Psoas muscle (tissue), 8 donors: Measurements from ENCODE around the gene PHF10. TPM values are rescaled to one million over a fixed set of nuclear protein-coding genes. Genes with fewer than 3 reads are reported as not detected.

ENCODE experiments used
- ATAC-seq, 4 donors: fragments of 200-7000 bp; cut with Tn5 transposase; one replicate each; pipeline ENCODE4 v1.9.1; 2020; ENCODE audit warnings: moderate library complexity in 3 of 4, mild to moderate bottlenecking in 2 of 4
- DNase-seq, 2 donors: peaks; one replicate each; pipeline ENCODE4 v3.0.0-alpha.2; 2020
- H3K27ac ChIP-seq: fragments of 200-600 bp; one replicate; pipeline ENCODE4 v1.8.0; 2022
- H3K27me3 ChIP-seq, 3 donors: fragments of 200-600 bp in 1 of 3; one replicate each; pipeline versions ENCODE4 v1.6.1 to v1.8.0; 2013 to 2022; ENCODE audit warnings: low read length in 2 of 3, mild to moderate bottlenecking in 2 of 3, moderate library complexity in 1 of 3; ENCODE audit not compliant: insufficient read depth in 3 of 3
- H3K36me3 ChIP-seq, 2 donors: fragments of 200-600 bp in 1 of 2; one replicate each; pipeline versions ENCODE4 v1.6.1 to v1.8.0; 2013 to 2022; ENCODE audit warnings: low read depth in 1 of 2, mild to moderate bottlenecking in 1 of 2, moderate library complexity in 1 of 2; ENCODE audit not compliant: insufficient read depth in 1 of 2
- H3K4me1 ChIP-seq: fragments of 200-600 bp; one replicate; pipeline ENCODE4 v1.8.0; 2022
- H3K4me3 ChIP-seq: fragments of 200-600 bp; one replicate; pipeline ENCODE4 v1.8.0; 2022; ENCODE audit warnings: mild to moderate bottlenecking
- H3K9me3 ChIP-seq: fragments of 200-600 bp; one replicate; pipeline ENCODE4 v1.8.0; 2022
- CTCF ChIP-seq: fragments of 200-600 bp; IDR thresholded peaks from one replicate; pipeline ENCODE4 v1.8.0; 2022; ENCODE audit warnings: antibody characterized with exemption
- WGBS, 3 donors: extraction: QIAGEN DNeasy Blood & Tissue Kit; methylation state at CpG; one replicate each; pipeline versions ENCODE4 v1.1.6 to v1.1.7; 2013; 5-methylcytosine and 5-hydroxymethylcytosine counted together
- intact Hi-C, 2 donors: fragments of 100-400 bp; cut with DNase I; formaldehyde crosslinking; loops; one replicate each; pipeline versions ENCODE4 v1.11.0 to v1.14.2; 2022
- polyA plus RNA-seq, 3 donors: library from polyadenylated mRNA; stranded (reverse); fragments of 200-250 nt; gene quantifications; one replicate each; pipeline ENCODE4 v1.2.3, GENCODE V29; 2013
- total RNA-seq, 4 donors: library from RNA; stranded (reverse); fragmentation: NEBNext Ultra II Directional in 2 of 4; extraction: Animal tissue kit (Norgen Biotek cat#: 25700) in 2 of 4; gene quantifications; one replicate each; pipeline versions ENCODE4 v1.2.1 to v1.2.4, GENCODE V29; 2021 to 2023
- donor health status: healthy with polysubstance abuse.
- donor health status: DM: no; HTN: no; CAD: no; lungs with moderate emphysema.
- donor health status: Bipolar disorder and iron deficiency.
- donor health status: healthy.
- donor health status: DM: yes; HTN: yes; CAD: no.
- donor health status: DM: no; HTN: no; CAD: no.
- donor health status: DM: no; HTN: no; CAD: no.
- donor health status: DM: yes; HTN: yes; CAD: no.

PHF10 gene
- total and polyA plus RNA-seq, 7 donors: 20.2 to 66.6 (median 49.3) TPM

GRCh38 chr6:169665289-169665688 lies 59.0 kb downstream of the PHF10 start:
- Histone ChIP-seq H3K4me3 (no peak overlapping the region), H3K4me1 (no peaks in the 10 kb centered on the region), H3K9me3 (no peaks in the 10 kb centered on the region), H3K27ac (no peak overlapping the region), H3K36me3 (peaks cover 3 to 62% of the 10 kb centered on the region in 2 donors), H3K27me3 (no peaks in the 10 kb centered on the region)
- 90 to 95% (median 94%) methylated on average over 9 of the region's 9 CpGs for WGBS, 3 donors
- no peak for TF ChIP-seq CTCF
- ATAC-seq (no peak), DNase-seq (no peak)
- intact Hi-C loops: no loop called here

GRCh38 chr6:169664227-169664626 lies 60.1 kb downstream of the PHF10 start:
- Histone ChIP-seq H3K4me3 (no peak overlapping the region), H3K9me3 (no peaks in the 10 kb centered on the region), H3K27me3 (no peaks in the 10 kb centered on the region), H3K36me3 (peaks cover 3 to 57% of the 10 kb centered on the region in 2 donors), H3K4me1 (no peaks in the 10 kb centered on the region), H3K27ac (no peak overlapping the region)
- intact Hi-C loops: no loop called here
- 89 to 91% (median 89%) methylated on average over 14 of the region's 14 CpGs for WGBS, 3 donors
- no peak for DNase-seq
- TF ChIP-seq CTCF: no peak
- ATAC-seq: no peak

GRCh38 chr6:169663468-169663867 lies 60.8 kb downstream of the PHF10 start:
- WGBS, 3 donors: 88 to 97% (median 96%) methylated on average over 8 of the region's 8 CpGs
- ATAC-seq: no peak
- no peak for TF ChIP-seq CTCF
- intact Hi-C loops: no loop called here
- DNase-seq: no peak
- Histone ChIP-seq H3K36me3 (peaks cover 3 to 57% of the 10 kb centered on the region in 2 donors), H3K9me3 (no peaks in the 10 kb centered on the region), H3K4me1 (no peaks in the 10 kb centered on the region), H3K27ac (no peak overlapping the region), H3K27me3 (no peaks in the 10 kb centered on the region), H3K4me3 (no peak overlapping the region)

GRCh38 chr6:169661391-169661756 lies 62.9 kb downstream of the PHF10 start:
- Histone ChIP-seq H3K36me3 (peaks cover 0 to 55% of the 10 kb centered on the region in 2 donors), H3K27me3 (no peaks in the 10 kb centered on the region), H3K4me3 (no peak overlapping the region), H3K9me3 (no peaks in the 10 kb centered on the region), H3K4me1 (no peaks in the 10 kb centered on the region), H3K27ac (no peak overlapping the region)
- 92 to 100% (median 97%) methylated on average over 7 of the region's 7 CpGs for WGBS, 3 donors
- DNase-seq (no peak), ATAC-seq (no peak)
- intact Hi-C loops: no loop called here
- no peak for TF ChIP-seq CTCF

GRCh38 chr6:169660751-169661390 lies 63.4 kb downstream of the PHF10 start:
- no peak for ATAC-seq
- H3K36me3 ChIP-seq: peaks cover 0 to 51% of the 10 kb centered on the region in 2 donors
- no peak for DNase-seq
- H3K27ac ChIP-seq: no peak overlapping the region
- intact Hi-C loops: no loop called here
- whole genome bisulfite sequencing, 3 donors: 90 to 92% (median 90%) methylated on average over 26 of the region's 26 CpGs
- H3K27me3 ChIP-seq: no peaks in the 10 kb centered on the region
- no peaks in the 10 kb centered on the region for H3K9me3 ChIP-seq
- H3K4me1 ChIP-seq: no peaks in the 10 kb centered on the region
- no peak for TF ChIP-seq CTCF
- no peak overlapping the region for H3K4me3 ChIP-seq
